Ureter (tissue), 1 donor: ENCODE results near the gene LTBP1. TPM values are rescaled to one million over a fixed set of nuclear protein-coding genes. Genes with fewer than 3 reads are reported as not detected.
"Not testable (repeated sequence)": the region's sequence is repeated elsewhere in the genome, so short reads cannot be mapped to it uniquely, and the experiment has no call there.

Experiments used
- DNase-seq: peaks from one replicate; pipeline ENCODE4 v3.0.0-alpha.2; 2020; ENCODE audit warnings: low spot score
- total RNA-seq: library from RNA; stranded (reverse); gene quantifications from one replicate; pipeline ENCODE4 v1.2.4, GENCODE V29; 2023
- donor health status: DM: yes; HTN: yes; CAD: no.

LTBP1 gene
- total RNA-seq, 1 donor from 2014 or later, result 80.1 TPM

GRCh38 chr2:33377048-33377447, 430.3 kb downstream of the LTBP1 start:
- DNase-seq, result no peak

- DNase-seq, result no peak
These were observed 431.9 kb downstream of the LTBP1 start for GRCh38 chr2:33378556-33379210.

GRCh38 chr2:33380001-33380609, 433.4 kb downstream of the LTBP1 start:
- DNase-seq, result no peak

GRCh38 chr2:33380719-33381118, 434.0 kb downstream of the LTBP1 start:
- DNase-seq, result no peak

GRCh38 chr2:33381301-33381858, 434.6 kb downstream of the LTBP1 start:
- DNase-seq, result no peak

- DNase-seq, result no peak
These were observed 437.3 kb downstream of the LTBP1 start for GRCh38 chr2:33383855-33384598.

- DNase-seq, result no peak
These were observed 437.8 kb downstream of the LTBP1 start for GRCh38 chr2:33384599-33384961.

GRCh38 chr2:33388996-33389395, 442.2 kb downstream of the LTBP1 start:
- DNase-seq, result no peak

GRCh38 chr2:33389695-33390094, 442.9 kb downstream of the LTBP1 start:
- not testable (repeated sequence) for DNase-seq

GRCh38 chr2:33391529-33392255, 444.9 kb downstream of the LTBP1 start:
- DNase-seq, result no peak

GRCh38 chr2:33392366-33392765, 445.6 kb downstream of the LTBP1 start:
- DNase-seq, result no peak

GRCh38 chr2:33395034-33395433, 448.3 kb downstream of the LTBP1 start:
- no peak for DNase-seq

GRCh38 chr2:33395655-33396249, 449.0 kb downstream of the LTBP1 start:
- DNase-seq, result no peak

- DNase-seq, result no peak
These were observed 457.6 kb downstream of the LTBP1 start for GRCh38 chr2:33404321-33404720.

- no peak for DNase-seq
These were observed 459.9 kb downstream of the LTBP1 start for GRCh38 chr2:33406622-33407021.

GRCh38 chr2:33408109-33408508, 461.4 kb downstream of the LTBP1 start:
- no peak for DNase-seq

- DNase-seq, result no peak
These were observed 462.7 kb downstream of the LTBP1 start for GRCh38 chr2:33409417-33409955.

GRCh38 chr2:33411765-33412164, 465.0 kb downstream of the LTBP1 start:
- no peak for DNase-seq

- DNase-seq, result no peak
These were observed 466.2 kb downstream of the LTBP1 start for GRCh38 chr2:33412920-33413319.

GRCh38 chr2:33419581-33420200, 472.9 kb downstream of the LTBP1 start:
- no peak for DNase-seq

GRCh38 chr2:33420726-33421125, 474.0 kb downstream of the LTBP1 start:
- DNase-seq, result no peak
